Fibroblast of lung (primary cell): ENCODE measurements around the gene CLIP1.
"Not testable (repeated sequence)": the region's sequence is repeated elsewhere in the genome, so short reads cannot be mapped to it uniquely, and the experiment has no call there.

Source experiments
- EZH2 ChIP-seq: IDR thresholded peaks from 2 replicates; pipeline ENCODE4 v1.5.1; 2012; ENCODE audit warnings: low read length, control low read depth, mild to moderate bottlenecking; ENCODE audit errors: missing control alignments
- TF ChIP-seq, protein P1 (sequence below), 2 donors: IDR thresholded peaks in 1 of 2; conservative IDR thresholded peaks in 1 of 2; 1 replicate in 1 of 2; 2 replicates in 1 of 2; pipeline ENCODE4 v1.5.1; 2011 to 2012; ENCODE audit warnings: low read length in 2 of 2, control low read depth in 1 of 2, inconsistent platforms in 1 of 2, low read depth in 1 of 2, mild to moderate bottlenecking in 1 of 2

DNA sequence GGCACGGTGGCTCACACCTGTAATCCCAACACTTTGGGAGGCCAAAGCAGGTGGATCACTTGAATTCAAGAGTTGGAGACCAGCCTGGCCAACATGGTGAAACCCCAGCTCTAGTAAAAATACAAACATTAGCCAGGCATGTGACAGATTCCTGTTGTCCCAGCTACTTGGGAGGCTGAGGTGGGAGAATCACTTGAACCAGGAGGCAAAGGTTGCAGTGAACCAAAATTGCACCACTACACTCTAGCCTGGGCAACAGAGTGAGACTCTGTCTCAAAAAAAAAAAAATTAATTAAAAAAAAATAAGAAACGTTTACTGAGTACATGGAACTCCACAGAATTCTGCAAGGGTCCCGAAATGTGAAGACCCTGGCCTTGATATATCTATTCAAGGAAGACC lies 3.4 kb downstream of the CLIP1 start:
- TF ChIP-seq, protein P1, sequence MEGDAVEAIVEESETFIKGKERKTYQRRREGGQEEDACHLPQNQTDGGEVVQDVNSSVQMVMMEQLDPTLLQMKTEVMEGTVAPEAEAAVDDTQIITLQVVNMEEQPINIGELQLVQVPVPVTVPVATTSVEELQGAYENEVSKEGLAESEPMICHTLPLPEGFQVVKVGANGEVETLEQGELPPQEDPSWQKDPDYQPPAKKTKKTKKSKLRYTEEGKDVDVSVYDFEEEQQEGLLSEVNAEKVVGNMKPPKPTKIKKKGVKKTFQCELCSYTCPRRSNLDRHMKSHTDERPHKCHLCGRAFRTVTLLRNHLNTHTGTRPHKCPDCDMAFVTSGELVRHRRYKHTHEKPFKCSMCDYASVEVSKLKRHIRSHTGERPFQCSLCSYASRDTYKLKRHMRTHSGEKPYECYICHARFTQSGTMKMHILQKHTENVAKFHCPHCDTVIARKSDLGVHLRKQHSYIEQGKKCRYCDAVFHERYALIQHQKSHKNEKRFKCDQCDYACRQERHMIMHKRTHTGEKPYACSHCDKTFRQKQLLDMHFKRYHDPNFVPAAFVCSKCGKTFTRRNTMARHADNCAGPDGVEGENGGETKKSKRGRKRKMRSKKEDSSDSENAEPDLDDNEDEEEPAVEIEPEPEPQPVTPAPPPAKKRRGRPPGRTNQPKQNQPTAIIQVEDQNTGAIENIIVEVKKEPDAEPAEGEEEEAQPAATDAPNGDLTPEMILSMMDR (conservative IDR thresholded peaks at IDR 0.05 in 1 of 2, IDR thresholded peaks at IDR 0.05 in 1 of 2; ENCODE audit: low read depth in 1 of 2, low read length in 2 of 2): not testable (repeated sequence)
- TF ChIP-seq EZH2: not testable (repeated sequence)
